Stimulated activated CD4-positive, alpha-beta T cell treated with anti-CD3 and anti-CD28 coated beads, Interleukin-4, amount 100 ng/mL, for 4 hours (primary cell): Measurements from ENCODE around the gene UBASH3B.

Experiments used
- DNase-seq, 2 experiments: peaks; one replicate each; pipeline ENCODE4 v3.0.0-alpha.2; 2020

The UBASH3B gene

GRCh38 chr11:122763108-122763507 is 107.6 kb downstream of the UBASH3B start:
- DNase-seq, result no peak

GRCh38 chr11:122764371-122765090 is 109.0 kb downstream of the UBASH3B start:
- DNase-seq, result no peak

GRCh38 chr11:122765487-122766131 is 110.1 kb downstream of the UBASH3B start:
- no peak for DNase-seq

- DNase-seq, result no peak
Observed at GRCh38 chr11:122769126-122769780, 113.7 kb downstream of the UBASH3B start.

- DNase-seq, result no peak
Observed at GRCh38 chr11:122772945-122773344, 117.4 kb downstream of the UBASH3B start.

GRCh38 chr11:122773781-122774266 is 118.3 kb downstream of the UBASH3B start:
- DNase-seq, result no peak

DNA sequence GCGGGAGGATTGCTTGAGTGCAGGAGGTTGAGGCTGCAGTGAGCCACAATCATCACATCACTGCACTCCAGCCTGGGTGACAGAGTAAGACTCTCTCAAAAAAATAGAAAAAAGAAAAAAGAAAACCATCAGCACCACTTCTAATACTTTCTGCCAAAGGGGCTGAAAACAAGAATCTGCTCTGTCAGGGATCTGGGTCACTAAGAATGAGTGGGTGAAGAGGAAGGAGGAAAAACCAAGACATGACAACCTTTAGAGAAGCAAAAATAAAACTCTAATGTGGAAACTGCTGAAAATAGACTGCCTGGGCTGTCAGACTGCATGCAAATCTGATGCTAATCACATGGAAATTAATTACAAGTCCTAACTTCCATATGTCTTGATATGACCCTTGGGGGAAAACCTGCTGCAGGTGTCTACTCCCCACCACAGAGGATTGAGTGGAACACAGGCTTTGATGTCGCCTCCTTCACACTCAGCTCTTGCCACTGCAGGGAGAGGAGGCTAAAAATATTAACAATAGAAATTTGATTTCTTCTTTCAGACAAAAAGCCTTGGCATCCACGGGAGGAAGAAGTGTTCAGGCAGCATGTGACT is 120.3 kb downstream of the UBASH3B start:
- DNase-seq, result no peak

GRCh38 chr11:122776546-122776945 is 121.0 kb downstream of the UBASH3B start:
- DNase-seq, result no peak

DNA sequence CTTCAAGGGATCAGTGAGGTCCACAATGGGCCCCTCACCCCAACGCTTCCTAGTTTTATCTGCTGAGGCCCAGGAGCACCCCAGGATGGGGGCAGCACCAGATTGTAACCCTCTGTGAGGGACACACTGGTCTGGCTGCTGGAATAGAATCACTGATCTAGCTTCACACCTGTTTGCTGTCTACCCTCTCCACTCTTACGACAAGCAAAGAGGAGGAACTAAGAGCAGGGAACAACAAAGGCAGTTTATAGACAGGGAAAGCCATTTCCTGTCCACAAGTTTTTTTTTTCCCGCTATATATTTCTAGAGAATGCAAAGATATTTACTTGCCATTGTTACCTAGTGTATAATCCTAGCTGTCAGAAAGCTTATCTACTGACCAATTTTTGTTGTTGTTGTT is 121.8 kb downstream of the UBASH3B start:
- DNase-seq, result no peak

GRCh38 chr11:122778148-122778547 is 122.6 kb downstream of the UBASH3B start:
- no peak for DNase-seq

DNA sequence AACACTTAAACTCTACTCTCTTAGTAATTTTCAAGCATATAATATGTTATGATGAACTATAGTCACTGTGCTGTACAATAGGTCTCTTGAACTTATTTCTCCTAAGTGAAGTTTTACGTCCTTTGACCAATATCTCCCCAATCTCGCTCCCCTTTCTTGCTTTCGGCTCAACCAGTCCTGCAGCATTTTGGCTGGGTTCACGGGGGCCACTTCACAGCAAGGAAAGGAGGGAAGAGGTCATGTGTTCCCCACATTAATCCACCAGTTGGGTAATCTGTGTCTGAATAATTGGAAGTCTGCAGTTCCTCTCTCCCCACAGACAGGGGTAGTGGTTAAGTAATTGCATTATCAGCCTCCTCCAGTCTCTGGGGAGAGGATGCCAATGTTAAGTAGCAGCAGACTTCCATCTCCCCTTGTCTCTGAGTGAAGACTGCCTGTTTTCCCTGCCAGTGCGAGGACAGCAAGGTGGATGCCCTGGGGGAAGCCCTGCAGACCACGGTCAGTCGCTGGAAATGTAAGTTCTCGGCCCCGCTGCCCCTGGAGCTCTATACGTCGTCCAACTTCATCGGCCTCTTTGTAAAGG is 123.6 kb downstream of the UBASH3B start:
- DNase-seq, result no peak

- no peak for DNase-seq
Observed at GRCh38 chr11:122780296-122780949, 124.9 kb downstream of the UBASH3B start.

- DNase-seq, result peak; percentile 63 to 75
Observed at GRCh38 chr11:122781378-122782195, 126.1 kb downstream of the UBASH3B start.

DNA sequence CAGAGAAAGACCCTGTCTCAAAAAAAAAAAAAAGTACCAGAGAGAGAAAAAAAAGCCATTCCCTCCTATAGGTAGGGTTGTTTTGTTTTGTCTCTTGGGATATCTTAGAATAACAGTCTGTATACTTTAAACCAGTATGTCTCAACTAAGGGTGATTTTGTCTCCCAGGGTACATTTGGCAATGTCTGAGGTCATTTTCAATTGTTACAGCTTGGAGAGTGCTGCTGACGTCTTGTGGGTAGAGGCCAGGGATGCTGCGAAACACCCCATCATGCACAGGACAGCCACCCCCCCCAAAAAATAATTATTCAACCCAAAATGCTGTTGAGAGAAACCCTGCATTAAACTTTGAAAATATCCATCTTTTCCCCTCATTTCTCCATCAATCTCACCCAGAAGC is 126.7 kb downstream of the UBASH3B start:
- DNase-seq, result no peak

DNA sequence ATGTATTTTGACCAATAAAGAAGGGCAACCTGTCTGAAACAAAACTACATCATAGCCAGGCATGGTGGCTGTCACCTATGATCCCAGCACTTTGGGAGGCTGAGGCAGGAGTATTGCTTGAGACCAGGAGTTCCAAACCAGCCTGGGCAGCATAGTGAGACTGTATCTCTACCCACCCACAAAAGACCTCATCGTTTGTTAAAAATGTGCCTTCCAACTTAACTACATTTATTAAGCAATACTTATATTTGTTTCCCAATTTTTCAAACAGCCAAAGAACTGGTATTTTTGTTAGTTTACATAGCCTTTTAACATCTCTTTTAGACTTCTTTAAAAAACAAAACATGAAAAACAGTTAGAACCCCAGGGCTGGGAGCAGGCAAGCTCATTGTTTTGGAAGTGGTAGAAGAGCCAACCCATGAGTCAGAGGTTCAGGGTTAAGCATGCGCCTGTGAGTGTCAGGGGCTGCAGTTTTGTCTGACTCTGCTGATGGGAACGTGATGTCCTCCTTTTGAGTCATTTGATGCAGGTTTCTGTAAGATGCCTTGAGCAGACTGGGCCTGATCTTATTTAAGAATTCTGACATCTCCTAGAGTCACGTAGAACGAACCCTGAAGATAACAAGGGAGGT is 128.9 kb downstream of the UBASH3B start:
- DNase-seq, result no peak

DNA sequence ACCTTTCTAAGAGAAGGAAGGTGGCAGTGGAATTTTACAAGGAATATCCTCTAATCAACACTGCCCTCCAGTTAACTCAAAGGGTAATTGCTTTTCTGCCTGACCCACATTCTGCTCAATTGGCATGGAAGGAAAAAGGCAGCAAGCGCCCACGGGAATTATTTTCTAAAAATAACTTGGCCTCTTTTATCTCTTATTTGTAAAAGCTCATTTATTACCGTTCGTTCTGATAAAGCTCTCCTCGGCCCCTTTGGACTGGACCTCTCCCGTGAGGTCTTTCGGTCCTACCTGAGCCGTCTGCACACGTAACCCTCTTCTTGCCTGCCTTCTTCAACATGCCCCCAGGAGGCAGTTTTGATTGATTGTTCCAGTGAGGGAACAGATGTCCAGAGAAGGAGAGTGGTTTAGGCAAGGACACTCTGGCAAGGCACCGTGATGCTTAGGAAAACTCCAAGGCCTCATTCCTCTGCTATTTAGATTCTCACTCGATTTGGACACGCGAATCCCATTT is 129.6 kb downstream of the UBASH3B start:
- no peak for DNase-seq

- no peak for DNase-seq
Observed at GRCh38 chr11:122786896-122787295, 131.4 kb downstream of the UBASH3B start.

DNA sequence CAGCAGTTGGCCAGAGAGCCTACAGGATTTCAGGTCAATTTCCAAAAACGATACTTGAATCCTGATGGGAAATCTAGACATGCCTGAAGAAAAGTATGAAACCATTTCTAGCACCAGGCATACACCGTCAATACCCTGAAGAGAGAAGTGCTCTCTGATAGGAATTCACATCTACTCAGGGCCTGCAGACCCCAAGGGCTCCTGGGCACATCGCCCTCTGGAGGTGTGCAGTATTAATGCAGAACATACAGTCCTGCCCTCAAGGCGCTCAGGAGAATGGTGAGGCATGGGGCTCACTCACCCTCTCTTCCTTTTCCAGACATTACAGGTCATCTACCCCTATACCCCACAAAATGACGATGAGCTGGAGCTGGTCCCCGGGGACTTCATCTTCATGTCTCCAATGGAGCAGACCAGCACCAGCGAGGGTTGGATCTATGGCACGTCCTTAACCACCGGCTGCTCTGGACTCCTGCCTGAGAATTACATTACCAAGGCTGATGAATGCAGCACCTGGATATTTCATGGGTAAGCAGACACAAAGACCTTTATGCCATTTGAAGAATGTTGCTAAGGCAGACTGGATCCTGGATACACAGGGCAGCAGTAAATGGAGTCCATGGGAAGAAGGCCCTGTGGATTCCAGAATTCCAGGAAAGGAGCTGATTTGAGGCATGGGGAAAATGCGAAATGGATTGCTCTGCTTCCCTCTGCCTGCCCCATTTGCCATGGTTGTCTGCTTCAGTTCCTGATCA is 133.4 kb downstream of the UBASH3B start:
- DNase-seq, result no peak

DNA sequence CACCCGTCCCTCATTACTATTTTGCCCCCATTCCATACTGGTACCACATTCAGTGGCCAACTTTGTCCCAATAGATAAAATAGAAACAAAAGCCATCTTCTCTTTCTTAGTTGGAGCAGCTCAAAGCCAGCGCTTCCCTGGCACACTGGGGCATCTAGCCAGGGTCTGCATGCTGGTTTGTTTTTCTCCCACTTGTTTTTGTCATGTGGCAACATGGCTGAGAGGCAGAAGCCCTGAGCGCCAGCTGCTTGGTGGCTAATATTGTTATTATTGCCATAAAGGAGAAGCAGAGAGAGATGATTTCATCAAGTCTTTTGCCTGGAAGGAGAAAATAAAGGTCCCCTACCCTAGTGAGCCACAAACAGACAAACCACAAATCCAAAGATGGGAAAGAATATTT is 134.4 kb downstream of the UBASH3B start:
- DNase-seq, result no peak

- DNase-seq, result no peak
Observed at GRCh38 chr11:122791411-122791810, 135.9 kb downstream of the UBASH3B start.
